HuH-7.5 (cell line): ENCODE measurements around the gene TSPAN12.
"Not testable (repeated sequence)": the region's sequence is repeated elsewhere in the genome, so short reads cannot be mapped to it uniquely, and the experiment has no call there.

Experiments used
- DNase-seq: peaks from one replicate; pipeline ENCODE4 v3.0.0; 2011; ENCODE audit warnings: low spot score

The TSPAN12 gene, protein sequence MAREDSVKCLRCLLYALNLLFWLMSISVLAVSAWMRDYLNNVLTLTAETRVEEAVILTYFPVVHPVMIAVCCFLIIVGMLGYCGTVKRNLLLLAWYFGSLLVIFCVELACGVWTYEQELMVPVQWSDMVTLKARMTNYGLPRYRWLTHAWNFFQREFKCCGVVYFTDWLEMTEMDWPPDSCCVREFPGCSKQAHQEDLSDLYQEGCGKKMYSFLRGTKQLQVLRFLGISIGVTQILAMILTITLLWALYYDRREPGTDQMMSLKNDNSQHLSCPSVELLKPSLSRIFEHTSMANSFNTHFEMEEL

DNA sequence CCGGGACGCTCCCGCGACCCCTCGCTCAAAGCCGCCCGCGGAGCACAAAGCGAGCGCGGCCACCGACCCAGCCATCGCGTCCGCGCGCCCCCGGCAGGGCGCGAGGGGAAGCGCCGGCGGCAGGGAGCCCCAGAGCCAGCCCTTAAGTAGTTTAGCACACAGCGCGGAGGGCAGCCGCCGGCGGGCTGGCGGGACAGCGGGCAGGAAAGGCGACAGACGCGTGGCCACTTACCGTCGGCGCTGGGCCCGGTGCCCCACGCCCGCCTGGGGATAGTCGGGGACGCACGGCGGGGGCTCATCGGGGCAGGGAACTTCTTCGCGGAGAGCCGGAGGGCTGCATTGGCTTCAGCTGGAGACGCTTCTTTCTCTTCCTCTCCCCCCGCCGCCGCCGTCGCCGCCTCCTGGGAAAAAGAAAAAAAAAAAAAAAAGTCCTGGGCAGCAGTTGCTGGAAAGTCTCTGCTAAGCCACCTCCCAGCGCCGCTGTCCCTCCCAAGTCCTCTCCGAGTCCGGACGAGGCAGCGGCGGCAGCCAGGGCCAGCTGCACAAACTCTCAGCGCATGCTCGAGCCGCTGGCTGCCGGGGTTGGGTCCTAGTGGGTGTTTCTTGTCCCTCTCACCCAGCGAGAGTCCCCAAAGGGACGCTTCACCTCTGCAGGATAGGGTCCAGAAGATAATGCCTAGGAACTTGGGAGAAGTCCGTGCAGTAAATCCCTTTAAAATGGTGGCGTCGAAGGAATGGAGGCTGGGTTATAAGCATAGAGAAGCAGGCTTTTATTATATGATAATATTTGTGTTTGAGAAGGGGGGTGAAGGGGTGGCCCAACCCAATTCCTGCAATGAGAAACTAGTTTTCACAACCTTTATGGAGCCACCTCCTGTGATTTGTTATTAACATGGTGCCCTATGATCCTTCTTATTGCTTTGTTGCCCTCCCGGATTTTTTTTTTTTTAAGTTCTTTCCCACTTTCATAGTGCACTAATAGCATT, at the start of gene TSPAN12:
Gene TSPAN12, minus strand, starts transcription at position 557 of the 986 bp plus-strand sequence. CDS start 1,381 bp downstream, outside the sequence.
- peak; percentile 72 for DNase-seq

DNA sequence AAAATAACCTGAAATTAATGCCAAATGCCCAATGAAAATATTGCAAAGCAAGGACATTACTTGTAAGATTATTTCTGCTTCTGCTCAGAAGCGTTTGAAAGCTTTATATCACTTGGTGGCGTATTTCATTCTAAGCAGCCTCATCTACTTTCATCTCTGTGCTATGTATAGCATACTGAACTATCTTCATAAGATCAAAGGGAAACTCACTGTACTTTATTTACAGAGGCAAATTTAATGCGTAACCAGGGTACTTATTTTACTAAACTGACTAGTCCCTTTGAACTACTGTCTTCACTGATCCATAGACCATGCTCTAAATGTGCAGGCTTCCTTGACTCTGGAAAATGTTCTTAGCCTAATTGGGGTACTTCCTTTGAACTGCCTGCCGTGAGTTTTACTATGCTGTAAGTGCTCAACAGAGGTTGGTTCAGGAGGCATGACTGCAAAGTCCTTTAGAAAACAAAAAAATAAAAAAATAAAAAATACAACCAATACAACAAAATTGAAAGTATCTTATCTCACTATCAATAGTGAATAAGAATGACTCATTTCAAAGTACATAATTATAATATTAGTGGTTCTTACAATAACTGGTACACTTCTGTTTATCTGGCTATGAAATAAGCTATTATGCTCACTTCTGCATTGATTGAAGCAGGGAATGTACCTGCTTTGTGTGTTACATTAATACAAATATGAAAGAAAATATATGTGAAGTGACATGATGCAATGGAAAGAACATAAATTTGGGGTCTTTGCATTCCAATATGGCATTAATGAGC, 41.0 kb upstream of the TSPAN12 start:
- DNase-seq: no peak

DNA sequence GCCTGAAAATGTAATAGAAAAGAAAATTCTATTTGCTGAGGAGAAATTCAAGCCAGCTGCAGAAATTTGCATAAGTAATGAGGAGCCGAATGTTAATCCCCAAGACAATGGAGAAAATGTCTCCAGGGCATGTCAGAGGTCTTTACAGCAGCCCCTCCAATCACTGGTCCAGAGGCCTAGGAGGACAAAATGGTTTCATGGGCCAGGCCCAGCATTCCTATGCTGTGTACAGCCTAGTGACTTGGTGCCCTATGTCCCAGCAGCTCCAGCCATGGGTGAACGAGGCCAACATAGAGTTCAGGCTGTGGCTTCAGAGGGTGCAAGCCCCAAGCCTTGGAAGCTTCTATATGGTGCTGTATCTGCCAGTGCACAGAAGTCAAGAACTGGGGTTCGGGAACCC, 37.3 kb upstream of the TSPAN12 start:
- DNase-seq: not testable (repeated sequence)

DNA sequence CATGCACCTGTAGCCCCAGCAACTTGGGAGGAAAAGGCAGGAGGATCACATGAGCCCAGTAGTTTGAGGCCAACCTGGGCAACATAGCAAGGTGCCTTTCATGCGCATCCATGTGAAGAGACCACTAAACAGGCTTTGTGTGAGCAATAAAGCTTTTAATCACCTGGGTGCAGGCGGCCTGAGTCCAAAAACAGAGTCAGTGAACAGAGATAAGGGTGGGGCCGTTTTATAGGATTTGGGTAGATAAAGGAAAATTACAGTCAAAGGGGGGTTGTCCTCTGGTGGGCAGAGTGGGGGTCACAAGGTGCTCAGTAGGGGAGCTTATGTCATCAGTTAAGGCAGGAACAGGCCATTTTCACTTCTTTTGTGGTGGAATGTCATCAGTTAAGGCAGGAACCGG, 27.7 kb upstream of the TSPAN12 start:
- DNase-seq: not testable (repeated sequence)

DNA sequence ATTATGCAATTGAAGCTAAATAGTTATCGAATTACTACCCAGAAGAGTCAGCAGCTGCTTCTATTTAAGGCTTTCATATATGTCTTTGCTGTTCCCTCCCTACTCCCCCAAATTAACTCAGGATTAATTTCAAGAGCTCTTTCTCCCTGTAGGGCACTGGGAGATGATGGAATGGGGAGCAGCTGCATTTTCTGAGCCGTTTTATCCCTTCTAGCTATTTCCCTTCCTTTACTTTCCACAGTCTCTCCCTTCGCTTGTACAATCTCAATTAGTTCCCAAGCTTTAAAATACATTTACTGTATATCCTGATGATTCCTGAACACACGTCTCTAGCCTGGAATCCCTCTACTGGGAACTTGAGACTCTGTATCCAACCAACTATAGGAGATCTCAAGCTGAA, 19.8 kb upstream of the TSPAN12 start:
- no peak for DNase-seq

DNA sequence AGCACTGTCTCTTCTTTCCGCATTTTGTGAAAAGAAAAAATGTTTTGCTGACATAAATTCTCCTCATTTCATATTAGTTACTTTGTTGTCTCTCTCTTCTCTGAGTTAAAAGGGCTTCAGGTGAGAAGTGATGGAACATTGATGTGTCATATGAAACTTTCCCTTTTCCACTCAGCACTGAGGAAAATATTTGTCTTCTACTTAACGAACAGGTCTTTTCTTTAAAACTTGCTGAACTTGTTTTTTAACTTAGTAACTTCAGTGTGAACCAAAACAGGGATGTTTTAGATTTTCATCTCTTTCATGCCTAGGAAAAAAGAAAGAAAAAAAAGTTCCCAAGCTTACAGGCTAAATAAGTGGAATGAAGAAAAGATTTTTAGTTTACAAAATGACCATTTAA, 19.0 kb upstream of the TSPAN12 start:
- no peak for DNase-seq

DNA sequence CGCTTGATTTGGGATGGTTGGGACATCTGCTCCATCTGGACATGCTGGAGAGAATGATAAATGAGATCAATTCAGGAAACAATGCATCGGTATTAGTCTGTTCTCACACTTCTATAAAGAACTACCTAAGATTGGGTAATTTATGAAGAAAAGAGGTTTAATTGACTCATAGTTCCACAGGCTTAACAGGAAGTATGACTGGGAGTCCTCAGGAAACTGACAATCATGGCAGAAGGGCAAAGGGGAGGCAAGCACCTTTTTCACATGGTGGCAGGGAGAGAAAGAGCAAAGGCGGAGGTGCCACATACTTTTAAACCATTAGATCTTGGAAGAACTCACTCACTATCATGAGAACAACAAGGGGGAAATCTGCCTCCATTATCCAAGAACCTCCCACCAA, 16.8 kb upstream of the TSPAN12 start:
- DNase-seq: no peak

DNA sequence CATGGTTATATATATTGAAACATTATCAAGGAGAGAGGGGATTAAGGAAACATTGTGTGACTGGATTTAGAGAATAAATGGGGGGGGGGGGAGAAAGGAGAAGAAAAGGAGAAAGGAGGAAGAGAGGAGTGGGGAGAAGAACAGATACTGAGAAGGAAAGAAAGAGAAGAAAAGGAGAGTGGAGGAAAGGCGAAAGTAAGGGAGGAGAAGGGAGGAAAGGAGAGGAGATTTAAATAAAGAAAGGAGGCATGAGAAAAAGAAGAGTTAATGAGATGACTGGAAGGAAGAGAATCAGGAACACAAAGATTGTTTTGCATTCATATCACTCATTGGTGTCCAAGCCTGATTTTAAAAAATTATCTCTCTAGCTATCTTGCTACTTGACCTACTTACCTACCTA, 16.1 kb upstream of the TSPAN12 start:
- DNase-seq: no peak

DNA sequence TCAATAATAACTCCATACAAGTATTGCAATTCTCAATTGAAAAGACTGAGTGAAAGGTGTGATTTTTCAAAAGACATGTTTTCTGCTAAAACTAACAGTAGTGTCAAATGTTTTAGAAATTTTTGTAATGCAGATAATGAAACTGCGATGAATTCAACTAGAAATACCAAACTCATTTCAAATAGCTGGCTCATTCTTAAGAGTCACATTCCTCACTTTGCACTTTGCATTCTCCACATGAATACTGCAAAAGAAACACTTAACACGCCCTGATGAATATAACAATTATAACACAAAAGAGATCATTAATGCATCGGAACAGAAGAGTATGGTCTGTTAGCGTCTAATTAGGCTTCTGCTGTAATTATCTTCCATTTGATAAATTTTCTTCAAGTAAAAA, 15.5 kb upstream of the TSPAN12 start:
- DNase-seq: no peak

DNA sequence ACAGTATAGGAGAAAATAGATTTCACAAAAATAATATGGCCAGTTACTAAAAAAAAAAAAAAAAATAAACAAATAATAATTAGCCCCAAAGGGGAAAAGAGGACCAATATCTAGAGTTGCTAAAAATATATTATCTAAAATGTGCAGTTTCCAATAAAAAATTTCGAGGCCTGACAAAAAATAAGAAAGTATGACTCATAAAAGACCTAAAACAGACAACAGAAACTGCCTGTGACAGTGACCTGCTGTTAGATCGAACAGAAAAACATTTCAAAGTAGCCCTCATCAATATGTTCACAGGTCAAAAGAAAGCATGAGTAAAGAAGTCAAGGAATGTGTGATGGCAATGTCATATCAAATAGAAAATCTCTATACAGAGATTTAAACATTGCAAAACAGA, 11.8 kb upstream of the TSPAN12 start:
- DNase-seq: no peak

DNA sequence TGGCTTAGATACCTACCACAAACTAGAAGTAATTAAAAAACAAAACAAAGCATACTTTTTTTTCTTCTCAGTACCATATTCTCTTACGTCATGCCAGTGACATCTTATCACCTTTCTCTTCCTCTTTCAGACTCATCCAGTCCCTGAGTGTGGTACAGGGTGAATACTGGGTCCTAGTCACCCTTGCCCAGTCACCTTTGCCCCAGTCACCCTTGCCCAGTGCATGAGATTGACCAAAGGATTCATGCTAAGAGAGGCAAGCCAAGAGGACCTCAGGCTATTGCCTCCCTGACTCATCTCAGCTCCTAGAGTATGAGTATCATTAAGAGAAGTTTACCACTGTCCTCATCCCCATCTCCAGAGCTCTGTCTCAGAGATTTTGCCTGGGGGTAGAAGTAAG, 10.0 kb upstream of the TSPAN12 start:
- no peak for DNase-seq

DNA sequence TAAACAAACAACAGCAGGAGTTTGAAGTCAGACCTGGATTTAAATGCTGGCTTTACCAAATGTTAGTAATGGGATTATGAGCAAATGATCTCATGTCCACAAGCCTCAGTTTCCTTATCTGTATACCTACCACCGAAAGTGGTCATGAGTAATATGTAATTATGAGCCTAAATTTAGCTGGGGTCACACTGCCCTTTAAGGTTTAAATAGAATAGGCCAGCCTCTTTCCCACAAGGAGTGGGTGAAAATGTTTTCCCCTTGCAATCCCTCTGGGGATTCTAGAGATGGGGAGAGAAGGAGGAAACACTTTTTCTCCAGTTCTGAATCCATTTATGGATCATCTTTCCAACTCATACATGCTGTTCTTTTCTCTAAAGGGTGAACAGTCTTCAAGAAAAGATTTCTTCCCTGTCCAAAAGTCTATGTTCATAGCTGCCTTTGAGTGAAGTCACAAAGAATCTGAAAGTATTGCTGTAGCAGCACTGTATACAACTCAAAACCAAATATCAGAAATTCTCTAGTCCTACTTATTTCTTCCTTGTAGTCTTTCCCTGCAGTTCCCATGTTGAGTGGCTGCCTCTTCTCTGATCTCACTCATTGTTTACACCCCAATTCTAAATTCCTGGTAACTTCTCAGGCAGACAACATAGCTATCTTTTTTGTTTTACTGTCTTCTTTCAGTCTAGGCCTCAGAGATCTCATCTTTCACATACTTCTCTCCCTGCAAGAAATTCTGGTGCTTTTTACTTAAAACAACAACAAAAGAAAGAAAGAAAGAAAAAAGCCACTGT, 7.4 kb upstream of the TSPAN12 start:
- DNase-seq: no peak

DNA sequence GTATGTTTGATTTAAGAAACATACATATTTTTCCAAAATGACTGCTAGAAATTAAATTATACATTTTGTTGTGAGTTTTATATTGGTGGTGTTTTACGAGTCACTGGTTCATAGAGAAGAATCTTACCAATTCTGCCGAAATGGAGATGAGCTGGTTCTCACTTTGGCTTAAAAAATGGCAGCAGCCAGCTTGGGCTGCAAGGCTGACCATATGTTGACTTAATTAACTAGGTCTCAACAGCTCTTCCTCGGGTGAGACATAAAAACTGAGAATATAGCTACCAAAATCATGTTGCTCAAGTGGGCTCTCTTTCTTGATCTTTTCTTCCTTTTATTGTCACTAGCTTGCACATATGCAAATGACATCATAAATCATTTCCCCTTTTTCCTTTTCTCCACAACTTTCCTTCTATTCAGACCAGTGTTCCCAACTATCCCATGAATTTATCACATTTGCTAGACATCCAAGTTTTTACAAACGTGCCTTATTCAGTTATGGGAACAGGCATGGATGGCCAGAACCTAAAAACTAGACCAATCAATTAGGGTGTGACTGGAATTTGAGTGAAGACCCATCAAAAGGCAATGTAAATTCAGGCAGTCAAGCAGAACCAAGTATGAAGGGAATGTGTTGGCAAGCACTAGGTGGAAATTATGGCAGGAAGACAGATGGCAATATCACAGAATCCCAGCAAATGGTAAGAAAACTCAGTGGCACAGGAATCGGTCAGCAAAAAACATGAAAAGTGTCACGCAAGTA, 6.4 kb upstream of the TSPAN12 start:
- DNase-seq: no peak

DNA sequence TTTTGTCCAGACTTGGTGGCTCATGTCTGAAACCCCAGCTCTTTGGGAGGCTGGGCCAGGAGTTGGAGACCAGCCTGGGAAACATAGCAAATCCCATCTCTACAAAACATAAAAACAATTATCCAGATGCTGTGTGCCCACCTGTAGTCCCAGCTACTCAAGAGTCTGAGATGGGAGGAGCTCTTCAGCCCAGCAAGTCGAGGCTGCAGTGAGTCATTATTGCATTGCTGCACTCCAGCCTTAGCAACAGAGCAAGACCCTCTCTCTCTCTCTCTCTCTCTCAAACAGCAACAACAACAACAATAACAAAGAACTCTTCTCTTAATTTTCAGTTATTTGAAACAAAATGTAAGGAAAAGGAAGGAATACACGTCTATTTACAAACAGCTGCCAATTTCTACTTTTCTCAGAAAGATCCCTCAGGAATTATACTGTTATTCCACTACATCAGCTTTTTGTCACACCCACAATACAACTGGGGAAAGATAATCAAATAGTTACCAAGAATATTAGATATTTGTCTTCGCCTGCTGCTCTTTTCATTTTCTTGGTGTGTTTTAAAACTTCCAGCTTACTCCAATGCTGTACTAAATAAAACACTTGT, 5.1 kb upstream of the TSPAN12 start:
- no peak for DNase-seq

DNA sequence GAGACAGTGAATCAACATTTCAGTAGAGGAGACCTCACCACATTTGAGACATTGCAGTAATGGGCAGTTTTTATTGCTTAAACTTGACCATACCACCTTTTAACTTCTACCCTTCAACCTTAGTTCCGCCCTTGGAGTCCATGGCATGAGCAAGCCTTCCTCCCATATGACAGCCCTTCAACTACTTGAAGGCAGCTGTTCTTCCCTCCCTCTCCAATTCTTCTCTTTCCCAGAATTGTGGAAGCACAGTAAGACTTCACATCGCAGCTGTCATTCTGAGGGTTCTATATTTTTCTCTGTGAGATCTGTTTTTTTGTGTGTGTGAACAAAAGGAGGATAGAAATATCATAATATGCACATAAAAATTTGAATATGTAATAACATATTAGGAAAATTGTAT, 2.2 kb upstream of the TSPAN12 start:
- no peak for DNase-seq

DNA sequence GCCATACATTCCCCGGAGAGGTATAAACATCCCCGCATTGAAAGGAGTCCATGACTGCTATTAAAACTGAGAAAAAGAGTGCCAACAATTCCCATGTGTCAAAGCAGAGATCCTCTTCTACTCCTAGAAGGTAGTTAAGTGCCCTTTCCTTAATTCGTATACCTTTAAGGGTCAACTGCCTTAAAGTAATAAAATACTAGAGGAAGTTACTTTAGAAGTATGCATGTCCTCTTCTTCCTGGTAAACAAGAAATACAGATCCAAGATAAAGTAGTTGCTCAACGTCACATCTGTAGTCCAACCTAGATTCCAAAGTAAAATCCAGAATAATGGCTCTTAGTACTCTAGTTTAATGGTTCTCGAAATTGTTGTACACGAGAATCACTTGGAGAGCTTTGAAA, 1.5 kb upstream of the TSPAN12 start:
- DNase-seq: no peak

DNA sequence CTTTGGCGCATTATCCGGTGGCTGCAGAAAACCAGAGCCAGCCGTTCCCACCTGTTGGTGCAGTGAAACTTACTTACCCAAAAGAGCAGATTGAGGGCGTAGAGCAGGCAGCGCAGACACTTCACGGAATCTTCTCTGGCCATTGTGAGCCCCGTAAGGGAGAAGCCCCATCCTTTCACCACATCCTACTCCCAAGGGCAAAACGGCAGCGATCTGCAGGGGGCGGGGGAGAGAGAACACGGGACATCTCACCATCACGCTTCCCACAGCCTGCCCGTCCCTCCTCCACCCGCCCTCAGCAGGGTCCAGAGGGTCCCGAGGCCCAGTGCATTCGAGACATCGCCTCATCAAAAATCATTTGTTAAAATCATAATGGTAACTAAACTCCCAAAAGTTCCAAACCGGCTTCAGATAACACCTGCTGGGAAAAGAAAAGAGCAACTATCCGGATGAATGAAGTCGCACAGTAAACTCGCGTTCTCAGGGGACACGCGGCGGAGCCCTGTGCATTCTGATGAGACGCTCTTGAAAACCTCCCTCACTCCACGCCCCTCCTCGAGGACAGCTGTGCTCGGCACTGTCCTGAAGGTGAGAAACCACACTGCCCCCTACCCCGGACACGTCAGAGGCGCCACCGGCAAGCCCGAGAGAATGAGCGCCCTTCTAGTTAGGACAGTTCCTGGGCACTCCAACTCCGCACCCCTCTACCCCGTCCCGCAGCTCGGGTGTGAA, 1.2 kb downstream of the TSPAN12 start:
- peak; percentile 47 for DNase-seq

DNA sequence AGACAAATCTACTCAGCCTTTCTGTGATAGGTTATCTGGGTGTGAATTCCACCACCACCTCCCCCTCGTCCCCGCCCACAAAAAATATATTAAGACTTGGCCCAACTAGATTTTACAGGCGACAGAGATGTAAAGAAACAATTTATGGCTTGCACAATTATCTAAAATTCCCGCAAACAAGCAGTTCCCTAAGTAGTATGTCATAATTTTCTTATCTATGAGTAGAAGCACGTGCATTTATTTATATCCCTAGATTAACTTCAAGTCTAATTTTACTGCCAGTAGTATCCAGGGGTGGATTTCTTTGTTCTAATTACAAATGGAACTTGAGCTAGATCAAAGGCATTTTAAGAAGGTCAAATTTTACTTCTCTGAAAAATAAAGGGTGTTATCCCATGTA, 1.7 kb downstream of the TSPAN12 start:
- DNase-seq: no peak

DNA sequence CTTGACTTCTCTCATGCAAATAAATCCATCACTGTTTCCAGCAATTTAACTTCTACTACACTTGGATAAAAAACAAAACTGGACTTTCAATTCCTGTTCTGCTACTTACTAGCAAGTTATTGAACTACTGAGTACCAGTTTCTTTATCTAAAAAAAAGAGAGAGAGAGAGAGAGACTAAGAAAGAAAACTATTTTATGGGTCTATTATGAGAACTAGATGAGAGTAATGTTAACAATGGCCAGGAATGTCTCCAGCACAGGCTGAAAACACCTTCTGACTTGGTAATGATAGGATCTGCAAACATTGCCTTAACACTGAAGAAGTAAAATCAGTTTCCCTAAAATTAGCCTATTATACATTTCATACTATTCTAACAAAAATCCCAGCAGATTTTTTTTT, 5.2 kb downstream of the TSPAN12 start:
- no peak for DNase-seq

DNA sequence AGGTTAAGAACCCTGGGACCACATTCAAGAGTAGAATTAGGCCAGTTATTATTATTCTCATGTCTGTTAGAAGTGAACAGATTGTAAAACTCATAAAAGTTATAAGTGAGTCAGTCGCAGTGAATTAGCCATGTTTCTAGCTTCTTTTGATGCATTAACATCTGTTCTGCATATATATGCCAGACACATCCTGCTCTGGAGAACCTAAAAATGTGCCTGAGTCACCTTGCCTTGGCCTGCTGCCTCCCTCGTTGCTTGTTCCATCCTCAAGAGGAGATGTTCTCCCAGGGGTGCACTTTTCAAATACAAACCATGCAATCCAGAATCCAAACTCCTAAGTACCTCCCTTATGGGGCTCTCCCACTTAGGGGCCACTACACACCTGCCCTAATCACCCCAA, 14.8 kb downstream of the TSPAN12 start:
- no peak for DNase-seq
